Fibroblast of gingiva (primary cell): ENCODE data around the gene UVRAG.
"Not testable (repeated sequence)": the region's sequence is repeated elsewhere in the genome, so short reads cannot be mapped to it uniquely, and the experiment has no call there.

Experiments
- DNase-seq: peaks from one replicate; pipeline ENCODE4 v3.0.0-alpha.2; 2011; ENCODE audit warnings: low read depth

Gene UVRAG

GRCh38 chr11:75845324-75845723, 30.3 kb downstream of the UVRAG start:
- no peak for DNase-seq

DNA sequence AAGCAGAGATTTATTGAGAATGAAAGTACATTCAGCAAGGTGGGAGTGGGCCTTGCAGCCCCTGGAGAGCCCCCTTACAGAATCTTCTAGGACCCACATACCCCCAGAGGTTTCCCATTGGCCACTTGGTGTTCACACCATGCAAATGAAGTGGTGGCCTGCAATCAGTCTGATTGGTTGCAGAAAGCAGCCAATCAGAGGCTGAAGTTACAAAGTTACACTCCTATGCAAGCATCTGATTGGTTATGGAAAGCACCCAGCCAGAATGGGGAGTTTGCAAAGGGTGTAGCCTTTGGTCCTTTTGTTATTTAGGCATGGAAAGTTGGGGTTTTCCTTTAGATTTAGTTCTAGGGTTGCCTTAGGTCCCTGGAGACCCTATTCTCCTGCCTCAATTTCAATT, 34.9 kb downstream of the UVRAG start:
- no peak for DNase-seq

- no peak for DNase-seq
Measured at GRCh38 chr11:75850787-75851186, 35.8 kb downstream of the UVRAG start.

DNA sequence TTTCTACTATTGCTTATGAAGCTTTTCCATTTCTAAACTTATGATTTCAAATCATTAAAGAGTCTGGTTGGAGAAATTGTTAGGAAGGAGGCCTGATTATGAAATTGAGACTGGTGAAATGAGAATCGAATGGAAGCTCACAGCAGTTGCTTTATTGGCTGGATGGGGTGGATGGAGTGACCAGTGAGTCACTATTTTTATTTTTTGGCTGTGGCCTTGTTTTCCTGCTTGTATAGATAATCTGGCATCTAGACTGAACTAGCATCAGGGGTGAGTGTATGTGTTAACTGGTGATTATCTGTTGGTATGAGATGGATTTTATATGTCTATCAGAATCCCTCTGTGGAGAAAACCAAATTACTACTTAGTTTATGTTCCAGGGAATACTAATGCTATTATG, 36.2 kb downstream of the UVRAG start:
- peak; percentile 52 for DNase-seq

DNA sequence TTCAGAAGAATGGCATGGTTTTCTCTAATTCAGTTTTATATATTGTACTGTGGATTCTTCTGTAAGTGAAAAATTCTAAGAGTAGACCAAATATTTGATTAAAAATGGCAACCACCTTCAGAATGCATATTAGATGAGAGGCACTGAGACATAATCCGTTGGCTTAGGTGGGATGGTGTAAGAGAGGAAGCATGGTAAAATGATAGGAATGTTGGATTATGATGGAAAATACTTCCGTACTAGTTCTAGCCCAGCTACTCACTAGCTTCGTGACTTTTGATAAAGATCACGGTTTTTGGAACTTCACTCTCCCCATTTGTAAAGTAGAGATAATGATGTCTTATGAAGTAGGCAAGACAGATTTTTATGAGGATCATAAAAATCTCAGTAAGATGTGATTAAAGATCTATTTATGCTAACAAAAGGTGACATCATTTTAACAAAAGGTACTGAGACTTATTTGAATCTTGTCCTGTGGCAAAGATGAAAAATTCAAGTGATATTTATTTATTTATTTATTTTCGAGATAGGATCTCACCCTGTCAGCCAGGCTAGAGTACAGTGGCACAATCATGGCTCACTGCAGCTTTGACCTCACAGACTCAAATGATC, 37.5 kb downstream of the UVRAG start:
- DNase-seq = no peak

GRCh38 chr11:75853563-75853962, 38.6 kb downstream of the UVRAG start:
- DNase-seq = not testable (repeated sequence)

GRCh38 chr11:75853971-75854370, 39.0 kb downstream of the UVRAG start:
- DNase-seq = no peak

DNA sequence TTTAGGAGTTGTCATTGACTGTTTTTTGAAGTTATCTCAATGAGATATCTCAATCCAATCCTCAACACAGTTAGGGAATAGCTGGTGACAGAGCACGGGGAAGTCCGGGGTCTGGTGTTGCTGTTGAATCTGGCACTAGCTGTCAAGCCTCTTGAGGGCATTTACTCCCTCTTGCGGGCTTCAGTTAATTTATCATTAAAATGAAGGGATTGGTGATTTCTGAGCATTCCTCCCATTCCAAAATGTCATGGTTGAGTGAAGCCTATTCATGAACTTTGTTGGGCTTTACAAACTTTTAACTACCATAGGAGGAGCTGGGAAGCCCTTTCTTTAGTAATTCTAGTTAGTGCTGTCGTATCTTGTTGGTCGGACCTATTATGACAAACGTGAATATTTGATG, 40.2 kb downstream of the UVRAG start:
- DNase-seq = no peak

DNA sequence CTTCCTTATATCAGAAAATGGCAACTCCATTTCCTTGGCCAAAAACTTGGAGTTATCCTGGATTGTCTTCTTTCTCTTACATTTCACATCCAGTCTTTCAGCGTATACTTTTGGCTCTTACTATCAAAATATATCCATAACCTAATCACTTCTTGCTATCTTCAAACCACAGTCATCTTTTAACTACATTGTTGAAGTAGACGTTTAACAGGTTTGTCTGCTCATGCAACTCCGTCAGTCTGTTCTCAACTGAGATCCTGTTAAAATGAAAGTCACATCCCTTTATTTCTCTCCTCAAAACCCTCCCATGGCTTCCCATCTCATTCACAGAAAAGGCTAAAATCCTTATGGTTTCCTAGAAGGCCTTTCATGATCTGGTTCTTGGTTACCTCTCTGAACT, 41.9 kb downstream of the UVRAG start:
- no peak for DNase-seq

- DNase-seq = no peak
Measured at GRCh38 chr11:75858042-75858441, 43.0 kb downstream of the UVRAG start.

- DNase-seq = peak; percentile 67
Measured at GRCh38 chr11:75858613-75859012, 43.6 kb downstream of the UVRAG start.

DNA sequence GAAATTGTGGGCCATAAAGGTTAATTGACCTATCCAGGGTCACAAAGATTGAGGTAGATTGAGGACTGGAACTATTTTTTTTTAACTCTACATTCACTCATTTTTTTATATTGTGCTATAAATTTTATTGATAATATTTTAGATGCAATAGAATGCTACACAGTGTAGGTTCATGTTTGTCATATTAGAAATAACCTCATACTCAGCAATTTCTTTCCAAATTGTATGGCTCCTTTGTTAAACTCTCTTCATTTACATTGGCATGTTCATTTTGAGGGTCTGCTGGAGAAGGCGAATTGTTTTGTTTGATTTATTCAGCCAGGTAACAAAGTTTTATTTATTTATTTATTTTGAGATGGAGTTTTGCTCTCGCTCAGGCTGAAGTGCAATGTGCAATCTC, 44.6 kb downstream of the UVRAG start:
- no peak for DNase-seq

- DNase-seq = no peak
Measured at GRCh38 chr11:75862437-75862836, 47.4 kb downstream of the UVRAG start.

DNA sequence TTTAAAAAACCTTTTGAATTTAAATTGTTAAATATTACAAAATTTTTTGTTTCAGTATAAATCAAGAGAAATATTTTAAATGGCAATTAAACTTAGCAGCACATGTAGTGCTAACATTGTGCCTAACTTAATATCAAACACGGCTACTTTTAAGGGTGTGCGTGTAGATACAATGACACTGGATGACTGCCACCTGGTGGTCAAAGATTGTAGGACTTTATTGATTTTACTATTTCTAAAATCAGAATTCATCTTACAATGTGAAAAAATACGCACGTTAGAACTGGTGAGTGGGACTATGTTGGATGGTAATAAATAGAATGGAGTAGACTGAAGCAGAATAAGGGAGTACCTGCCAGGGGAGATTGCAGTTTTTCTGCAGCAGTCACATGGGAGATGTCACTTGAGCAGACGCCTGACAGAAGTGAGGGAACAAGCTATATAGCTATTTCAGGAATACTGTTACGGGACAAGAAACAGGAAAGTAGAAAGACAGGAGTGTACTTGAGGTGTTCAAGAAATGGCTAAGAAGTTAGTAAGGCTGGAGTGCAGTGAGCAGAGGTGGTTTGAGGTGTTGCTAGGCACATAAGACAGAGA, 52.9 kb downstream of the UVRAG start:
- DNase-seq = peak; percentile 33

GRCh38 chr11:75868990-75869389, 54.0 kb downstream of the UVRAG start:
- DNase-seq = no peak

DNA sequence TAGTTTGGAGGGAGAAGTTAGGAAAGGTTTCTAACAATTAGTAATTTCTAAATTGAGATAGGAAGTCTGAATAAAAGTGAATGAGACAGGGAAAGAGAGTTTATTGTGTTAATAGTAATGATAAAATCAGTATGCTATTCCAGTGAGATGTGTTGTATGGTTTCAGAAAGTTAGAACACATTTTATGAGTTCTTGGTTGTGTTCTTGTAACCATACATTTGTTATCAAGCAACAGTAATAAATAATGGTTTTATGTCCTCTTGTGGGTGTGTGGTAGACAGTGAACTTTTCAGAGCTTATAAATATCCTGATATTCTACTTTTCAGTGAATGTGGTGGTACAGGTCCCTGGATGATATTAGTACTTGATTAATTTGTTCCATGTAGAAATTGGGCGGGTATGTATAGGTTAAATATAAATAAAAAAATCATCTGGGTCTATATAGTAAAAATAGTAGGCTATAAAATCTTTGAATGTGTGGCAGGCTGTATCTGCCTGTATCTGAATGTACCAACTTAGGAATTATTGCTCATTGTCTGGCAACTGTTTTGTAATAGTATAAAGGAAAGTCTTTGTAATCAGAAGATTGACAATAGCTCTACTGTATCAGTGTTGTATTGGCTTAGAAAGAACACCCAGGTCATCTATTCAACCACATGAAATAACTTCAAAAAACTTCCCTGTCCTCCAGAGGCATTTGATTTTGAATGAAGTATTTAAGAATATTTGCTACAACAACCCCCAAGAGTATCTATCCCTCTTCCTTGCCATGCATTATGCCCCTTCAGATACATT, 54.8 kb downstream of the UVRAG start:
- no peak for DNase-seq

DNA sequence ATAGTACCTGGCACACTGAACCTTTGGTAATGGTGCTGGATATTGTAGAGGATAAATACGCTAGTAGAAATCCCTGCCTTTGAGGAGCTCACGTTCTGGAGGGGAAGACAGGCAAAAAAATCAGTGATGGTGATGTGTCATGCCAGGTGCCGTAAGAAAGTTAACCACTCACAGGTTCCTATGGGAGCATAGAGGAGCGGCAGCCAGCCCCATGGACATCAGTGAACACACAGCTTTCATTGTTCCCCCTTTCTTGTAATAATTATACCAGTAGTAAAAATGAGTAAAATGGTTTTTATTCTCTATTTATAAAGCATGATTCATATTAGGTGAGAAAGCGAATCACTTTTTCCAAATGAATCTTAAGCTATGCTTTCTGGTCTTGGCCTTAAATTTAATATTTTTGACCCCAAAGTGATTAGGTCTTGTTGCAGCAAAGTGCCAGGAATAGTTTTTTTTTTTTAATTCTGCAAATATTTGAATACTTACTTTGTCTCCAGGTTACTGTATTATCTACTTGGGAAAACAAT, 57.9 kb downstream of the UVRAG start:
- no peak for DNase-seq

DNA sequence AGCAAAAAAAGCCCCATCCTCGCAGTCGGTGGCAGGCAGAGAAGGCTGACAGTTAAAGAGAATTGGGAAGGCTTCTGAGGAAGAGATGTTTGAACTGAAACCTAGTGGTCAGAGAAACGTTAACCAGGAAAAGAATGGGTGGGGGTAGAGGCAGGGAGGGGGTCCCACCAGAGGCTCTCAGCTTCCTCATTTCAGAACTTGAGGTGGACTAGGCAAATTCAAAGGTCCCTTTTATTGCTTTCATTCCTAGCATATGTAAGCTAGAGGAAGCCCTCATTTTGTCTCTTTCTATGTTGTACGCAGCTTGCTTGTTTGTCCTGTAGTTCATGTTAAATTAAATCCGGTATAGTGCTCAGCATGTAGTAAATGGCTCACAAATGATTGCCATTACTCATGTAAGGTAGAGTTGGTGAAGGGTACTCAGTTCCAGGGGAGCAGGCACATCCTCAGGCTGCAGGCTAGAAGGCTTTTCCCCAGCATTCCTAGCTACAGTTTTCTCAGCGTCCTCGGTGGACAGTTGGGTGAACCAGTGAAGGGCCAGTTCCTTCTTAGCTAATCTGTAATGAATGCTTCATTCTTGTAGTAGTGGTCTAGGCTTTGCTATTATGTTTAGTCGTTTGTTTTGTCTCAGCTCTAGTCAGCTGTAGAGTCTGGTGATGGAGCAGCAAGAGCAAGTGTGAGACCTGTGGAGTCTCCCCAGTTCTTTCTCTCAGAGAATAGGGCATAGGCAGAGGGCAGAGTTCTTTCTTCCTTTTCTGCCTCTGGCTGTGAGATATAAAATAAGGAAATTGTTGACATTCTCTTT, 58.6 kb downstream of the UVRAG start:
- DNase-seq = no peak

- DNase-seq = no peak
Measured at GRCh38 chr11:75874684-75875341, 59.8 kb downstream of the UVRAG start.

GRCh38 chr11:75877327-75877726, 62.3 kb downstream of the UVRAG start:
- not testable (repeated sequence) for DNase-seq

- not testable (repeated sequence) for DNase-seq
Measured at GRCh38 chr11:75877931-75878330, 62.9 kb downstream of the UVRAG start.

- DNase-seq = no peak
Measured at GRCh38 chr11:75878933-75879332, 63.9 kb downstream of the UVRAG start.
